Measurements from ENCODE around the gene ISCU.

ISCU gene

DNA sequence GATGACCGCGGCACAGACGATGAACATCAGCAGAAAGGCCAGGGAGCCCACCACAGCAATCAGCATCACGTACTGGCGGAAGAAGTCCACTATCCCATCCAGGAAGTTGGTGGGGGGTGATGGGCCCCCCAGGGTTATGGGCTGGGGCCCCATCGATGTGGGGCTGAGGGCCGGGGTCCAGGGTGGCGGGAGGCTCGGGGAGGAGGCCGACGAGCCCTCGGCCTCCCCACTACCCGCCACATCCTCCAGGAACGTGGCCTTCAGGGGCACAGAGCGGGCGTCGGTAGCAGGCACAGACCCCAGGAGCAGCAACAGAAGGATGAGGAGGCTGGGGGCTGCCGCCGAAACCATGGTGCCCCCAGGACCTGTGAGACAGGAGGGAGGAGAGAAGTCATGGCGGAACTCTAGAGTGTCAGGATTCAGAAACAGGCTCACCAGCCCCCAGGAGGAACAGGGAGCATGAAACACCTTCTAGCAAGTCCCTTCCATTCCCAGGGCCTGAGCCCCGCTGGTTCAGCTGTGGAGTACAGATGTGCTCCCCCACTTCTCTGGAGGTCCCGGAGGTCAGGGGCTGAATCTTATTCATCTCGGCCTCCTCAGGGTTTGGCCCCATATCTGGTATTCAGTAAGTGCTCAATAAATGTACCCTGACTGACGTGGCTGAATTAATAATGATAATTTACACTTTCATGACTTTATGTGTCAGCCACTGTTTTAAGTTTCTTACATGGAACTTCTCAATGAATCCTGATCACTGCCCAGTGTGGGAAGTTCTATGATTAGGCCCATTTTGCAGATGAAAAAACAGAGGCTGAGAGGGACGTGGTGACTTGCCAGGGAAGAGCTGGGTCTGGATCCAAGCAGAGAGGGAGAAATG lies 29.9 kb downstream of the ISCU start:
- Histone ChIP-seq H3K79me2 (ENCODE audit: insufficient read depth, low read length) (no peaks in the 10 kb centered on the region), H3K9me3 (ENCODE audit: insufficient read depth, low read length) (no peaks in the 10 kb centered on the region), H3K4me3 (ENCODE audit: insufficient read depth, low read length, poor library complexity, severe bottlenecking) (no peak overlapping the region), H4K20me1 (ENCODE audit: low read depth, low read length) (no peaks in the 10 kb centered on the region), H3K36me3 (ENCODE audit: low read length) (no peaks in the 10 kb centered on the region), H3K9me2 (replicated peaks; ENCODE audit: insufficient read depth, low read length) (no peaks in the 10 kb centered on the region), H3K27ac (ENCODE audit: low read depth, low read length) (no peak overlapping the region), H2AFZ (ENCODE audit: low read depth, low read length, severe bottlenecking) (no peak overlapping the region), H3K27me3 (ENCODE audit: low read length) (no peaks in the 10 kb centered on the region), H3K9ac (ENCODE audit: low read length) (no peak overlapping the region), H3K4me2 (ENCODE audit: low read depth, low read length, poor library complexity, severe bottlenecking) (no peak overlapping the region), H3F3A (ENCODE audit: insufficient read depth) (no peaks in the 10 kb centered on the region)
- TF ChIP-seq, protein P1, sequence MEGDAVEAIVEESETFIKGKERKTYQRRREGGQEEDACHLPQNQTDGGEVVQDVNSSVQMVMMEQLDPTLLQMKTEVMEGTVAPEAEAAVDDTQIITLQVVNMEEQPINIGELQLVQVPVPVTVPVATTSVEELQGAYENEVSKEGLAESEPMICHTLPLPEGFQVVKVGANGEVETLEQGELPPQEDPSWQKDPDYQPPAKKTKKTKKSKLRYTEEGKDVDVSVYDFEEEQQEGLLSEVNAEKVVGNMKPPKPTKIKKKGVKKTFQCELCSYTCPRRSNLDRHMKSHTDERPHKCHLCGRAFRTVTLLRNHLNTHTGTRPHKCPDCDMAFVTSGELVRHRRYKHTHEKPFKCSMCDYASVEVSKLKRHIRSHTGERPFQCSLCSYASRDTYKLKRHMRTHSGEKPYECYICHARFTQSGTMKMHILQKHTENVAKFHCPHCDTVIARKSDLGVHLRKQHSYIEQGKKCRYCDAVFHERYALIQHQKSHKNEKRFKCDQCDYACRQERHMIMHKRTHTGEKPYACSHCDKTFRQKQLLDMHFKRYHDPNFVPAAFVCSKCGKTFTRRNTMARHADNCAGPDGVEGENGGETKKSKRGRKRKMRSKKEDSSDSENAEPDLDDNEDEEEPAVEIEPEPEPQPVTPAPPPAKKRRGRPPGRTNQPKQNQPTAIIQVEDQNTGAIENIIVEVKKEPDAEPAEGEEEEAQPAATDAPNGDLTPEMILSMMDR (IDR thresholded peaks at IDR 0.05; ENCODE audit: insufficient read depth, low read length, poor library complexity, severe bottlenecking): no peak
- no peak for TF ChIP-seq EZH2phosphoT487 (conservative IDR thresholded peaks at IDR 0.05; ENCODE audit: low read length)

DNA sequence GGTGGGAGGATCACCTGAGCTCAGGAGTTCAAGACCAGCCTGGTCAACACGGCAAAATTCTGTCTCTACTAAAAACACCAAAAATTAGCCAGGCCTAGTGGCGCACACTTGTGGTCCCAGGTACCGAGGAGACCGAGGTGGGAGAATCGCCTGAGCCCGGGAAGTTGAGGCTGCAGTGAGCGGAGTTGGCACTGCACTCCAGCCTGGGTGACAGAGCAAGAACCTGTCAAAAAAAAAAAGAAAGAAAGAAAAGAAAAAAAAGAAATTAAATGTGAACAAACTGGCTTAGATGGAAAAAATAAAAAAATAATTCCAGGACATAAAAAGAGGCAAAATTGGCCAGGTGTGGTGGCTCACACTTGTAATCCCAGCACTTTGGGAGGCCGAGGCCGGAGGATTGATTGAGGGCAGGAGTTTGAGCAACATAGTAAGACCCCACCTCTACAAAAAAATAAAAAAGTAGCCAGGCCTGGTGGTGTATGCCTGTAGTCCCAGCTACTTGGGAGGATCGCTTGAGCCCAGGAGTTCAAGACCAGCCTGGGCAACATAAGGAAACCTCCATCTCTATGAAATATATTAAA lies 32.0 kb downstream of the ISCU start:
- no peak overlapping the region for H2AFZ ChIP-seq (ENCODE audit: low read depth, low read length, severe bottlenecking)
- H3K4me2 ChIP-seq (ENCODE audit: low read depth, low read length, poor library complexity, severe bottlenecking): no peak overlapping the region

DNA sequence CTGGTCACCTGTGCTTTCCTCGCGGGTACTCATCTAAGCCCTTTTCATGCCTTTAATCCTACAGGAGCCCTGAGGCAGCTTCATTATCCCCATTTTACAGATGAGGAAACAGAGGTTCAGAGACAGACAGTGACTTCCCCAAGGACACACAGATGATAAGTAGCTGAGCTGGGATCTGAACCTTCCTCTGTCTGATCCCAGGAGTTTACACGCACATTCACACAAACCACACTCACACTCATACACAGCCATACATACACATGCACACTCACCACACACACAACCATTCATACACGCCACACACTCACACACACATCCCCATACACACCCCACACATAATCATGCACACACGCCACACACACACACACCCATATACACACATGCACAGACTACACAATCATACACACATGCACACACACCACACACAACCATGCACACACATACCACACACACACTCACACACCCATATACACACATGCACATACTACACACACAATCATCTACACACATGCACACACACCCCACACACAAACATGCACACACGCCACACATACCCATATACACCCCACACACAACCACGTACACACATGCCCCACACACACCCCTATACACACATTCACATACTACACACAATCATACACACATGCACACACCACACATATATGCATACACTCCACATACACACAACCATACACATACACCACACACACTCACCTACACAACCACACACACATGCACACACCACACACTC lies 32.7 kb downstream of the ISCU start:
- H3K9me2 ChIP-seq (replicated peaks; ENCODE audit: insufficient read depth, low read length): no peaks in the 10 kb centered on the region
- H3K36me3 ChIP-seq (ENCODE audit: low read length): no peaks in the 10 kb centered on the region
- TF ChIP-seq, protein P1 (IDR thresholded peaks at IDR 0.05; ENCODE audit: insufficient read depth, low read length, poor library complexity, severe bottlenecking): no peak
- no peak overlapping the region for H3K27ac ChIP-seq (ENCODE audit: low read depth, low read length)
- H3K27me3 ChIP-seq (ENCODE audit: low read length): no peaks in the 10 kb centered on the region
- H3K9me3 ChIP-seq (ENCODE audit: insufficient read depth, low read length): no peaks in the 10 kb centered on the region
- no peak overlapping the region for H3K4me3 ChIP-seq (ENCODE audit: insufficient read depth, low read length, poor library complexity, severe bottlenecking)
- H4K20me1 ChIP-seq (ENCODE audit: low read depth, low read length): no peaks in the 10 kb centered on the region
- no peak overlapping the region for H3K4me2 ChIP-seq (ENCODE audit: low read depth, low read length, poor library complexity, severe bottlenecking)
- H3F3A ChIP-seq (ENCODE audit: insufficient read depth): no peaks in the 10 kb centered on the region
- no peaks in the 10 kb centered on the region for H3K79me2 ChIP-seq (ENCODE audit: insufficient read depth, low read length)
- no peak overlapping the region for H3K9ac ChIP-seq (ENCODE audit: low read length)
- no peak overlapping the region for H2AFZ ChIP-seq (ENCODE audit: low read depth, low read length, severe bottlenecking)

More for the DNA sequence above, 32.0 kb downstream of the ISCU start:
- Histone ChIP-seq H3K9me3 (ENCODE audit: insufficient read depth, low read length) (no peaks in the 10 kb centered on the region), H3K36me3 (ENCODE audit: low read length) (no peaks in the 10 kb centered on the region), H3K79me2 (ENCODE audit: insufficient read depth, low read length) (no peaks in the 10 kb centered on the region), H3K27me3 (ENCODE audit: low read length) (no peaks in the 10 kb centered on the region), H4K20me1 (ENCODE audit: low read depth, low read length) (no peaks in the 10 kb centered on the region), H3F3A (ENCODE audit: insufficient read depth) (no peaks in the 10 kb centered on the region), H3K9me2 (replicated peaks; ENCODE audit: insufficient read depth, low read length) (no peaks in the 10 kb centered on the region), H3K9ac (ENCODE audit: low read length) (no peak overlapping the region), H3K27ac (ENCODE audit: low read depth, low read length) (no peak overlapping the region), H3K4me3 (ENCODE audit: insufficient read depth, low read length, poor library complexity, severe bottlenecking) (no peak overlapping the region)
- TF ChIP-seq EZH2phosphoT487 (conservative IDR thresholded peaks at IDR 0.05; ENCODE audit: low read length): no peak
- TF ChIP-seq, protein P1 (IDR thresholded peaks at IDR 0.05; ENCODE audit: insufficient read depth, low read length, poor library complexity, severe bottlenecking): no peak
